GM19023 (cell line): Measurements from ENCODE around the gene FAM89B.

Experiments used
- ATAC-seq: cut with Tn5 transposase; IDR thresholded peaks from one replicate; pipeline ENCODE4 v1.9.1; 2021; ENCODE audit warnings: mild to moderate bottlenecking, moderate library complexity; ENCODE audit not compliant: unreplicated experiment

Gene FAM89B

GRCh38 chr11:65586676-65587075 is 14.3 kb downstream of the FAM89B start:
- ATAC-seq: no peak

- ATAC-seq: peak; percentile 72
Observed at GRCh38 chr11:65588199-65589054, 16.1 kb downstream of the FAM89B start.

GRCh38 chr11:65589444-65590239 is 17.3 kb downstream of the FAM89B start:
- ATAC-seq: no peak

- no peak for ATAC-seq
Observed at GRCh38 chr11:65590240-65590738, 18.0 kb downstream of the FAM89B start.

GRCh38 chr11:65591939-65592857 is 19.9 kb downstream of the FAM89B start:
- no peak for ATAC-seq

GRCh38 chr11:65592858-65593517 is 20.6 kb downstream of the FAM89B start:
- no peak for ATAC-seq

- ATAC-seq: no peak
Observed at GRCh38 chr11:65593518-65594414, 21.4 kb downstream of the FAM89B start.

GRCh38 chr11:65595131-65595530 is 22.8 kb downstream of the FAM89B start:
- ATAC-seq: no peak

- ATAC-seq: no peak
Observed at GRCh38 chr11:65595543-65596281, 23.4 kb downstream of the FAM89B start, which contains the start of gene KCNK7. Gene KCNK7, minus strand, starts transcription at chr11:65595800. Its CDS starts 28 bp downstream, at chr11:65595772.

- no peak for ATAC-seq
Observed at GRCh38 chr11:65596520-65596919, 24.2 kb downstream of the FAM89B start.

GRCh38 chr11:65598258-65598699 is 25.9 kb downstream of the FAM89B start:
- no peak for ATAC-seq

GRCh38 chr11:65599216-65599954 is 27.0 kb downstream of the FAM89B start:
- no peak for ATAC-seq

GRCh38 chr11:65599955-65600246 is 27.6 kb downstream of the FAM89B start:
- no peak for ATAC-seq

GRCh38 chr11:65604258-65604657 is 31.9 kb downstream of the FAM89B start:
- ATAC-seq: no peak

GRCh38 chr11:65606876-65607613 is 34.7 kb downstream of the FAM89B start:
- ATAC-seq: no peak

GRCh38 chr11:65607614-65608426 is 35.5 kb downstream of the FAM89B start:
- ATAC-seq: no peak
